ENCODE data around the gene PRKCB. TPM values are rescaled to one million over a fixed set of nuclear protein-coding genes. Genes with fewer than 3 reads are reported as not detected.

PRKCB gene
- total and polyA plus RNA-seq, 2 of the 8 experiments (the other 6 are each of a cell fraction or from before 2014, with no cell fraction given), result 7.1 to 12.1 TPM

GRCh38 chr16:23802776-23803175 lies 33.0 kb upstream of the PRKCB start:
- CTCF ChIA-PET (ENCODE audit: partially characterized antibody), result interaction anchor here (0.6 to 4.8 kb wide), 37 partner anchors 8 to 1479 kb away, joined by 3 to 36 read pairs (median 5); no protein-coding TSS in a partner anchor
- H3K14ac ChIP-seq (ENCODE audit: insufficient read length), result no peak overlapping the region
- TF ChIP-seq JUND (IDR thresholded peaks at IDR 0.05; ENCODE audit: low read length) (no peak), SRF (IDR thresholded peaks at IDR 0.05; ENCODE audit: low read depth, low read length) (no peak)

More at GRCh38 chr16:23802776-23803175, 33.0 kb upstream of the PRKCB start:
- H2BK5ac ChIP-seq (ENCODE audit: low read depth, low read length), result no peak overlapping the region
- no peak overlapping the region for H4K5ac ChIP-seq (ENCODE audit: insufficient read length, low read depth, low read length)
- no peak overlapping the region for H3K56ac ChIP-seq (replicated peaks; ENCODE audit: insufficient read length, low read depth, low read length)
- no peak overlapping the region for H2AFZ ChIP-seq (ENCODE audit: low read length)
- H3K36me3 ChIP-seq (ENCODE audit: control insufficient read depth in 2 of 4, insufficient read depth in 4 of 4, low read length in 3 of 4), result no peaks in the 10 kb centered on the region
- H3K4ac ChIP-seq (replicated peaks; ENCODE audit: insufficient read length, low read depth, low read length), result no peak overlapping the region
- no peaks in the 10 kb centered on the region for H3K79me2 ChIP-seq (ENCODE audit: control insufficient read depth in 1 of 2, insufficient read depth in 2 of 2, low read length in 2 of 2)
- FAIRE-seq (no peak), DNase-seq (ENCODE audit: low read depth in 1 of 2, low spot score in 2 of 2) (no peak)
- H3K4me3 ChIP-seq (ENCODE audit: extremely low read depth in 1 of 4, insufficient read depth in 2 of 4, low read depth in 3 of 4, low read length in 4 of 4), result no peak overlapping the region
- POLR2A ChIA-PET (ENCODE audit: partially characterized antibody), result no interaction called here
- H4K8ac ChIP-seq (ENCODE audit: extremely low read depth, insufficient read depth, low read length), result no peak overlapping the region
- no peaks in the 10 kb centered on the region for H3K9me3 ChIP-seq (ENCODE audit: insufficient read depth in 2 of 2, low read depth in 1 of 2, low read length in 1 of 2)
- no peaks in the 10 kb centered on the region for H3K79me1 ChIP-seq (ENCODE audit: low read depth, low read length)
- H3K9ac ChIP-seq (replicated peaks in 1 of 4; ENCODE audit: extremely low read depth in 1 of 4, low read depth in 3 of 4, low read length in 3 of 4), result no peak overlapping the region
- H4K20me1 ChIP-seq (replicated peaks in 1 of 2; ENCODE audit: control insufficient read depth in 1 of 2, insufficient read depth in 2 of 2, low read length in 2 of 2), result no peaks in the 10 kb centered on the region
- no peak overlapping the region for H4K91ac ChIP-seq (replicated peaks; ENCODE audit: insufficient read length, low read length)
- H2AK5ac ChIP-seq (ENCODE audit: low read depth, low read length), result no peak overlapping the region
- H3K27me3 ChIP-seq (replicated peaks in 1 of 4; ENCODE audit: control insufficient read depth in 3 of 4, extremely low read depth in 1 of 4, insufficient read depth in 3 of 4, low read length in 3 of 4), result no peaks in the 10 kb centered on the region
- H3K27ac ChIP-seq (ENCODE audit: low read depth, low read length), result no peak overlapping the region
- no peak overlapping the region for H2BK120ac ChIP-seq (replicated peaks; ENCODE audit: low read depth, low read length)
- H3K23ac ChIP-seq (ENCODE audit: insufficient read length), result no peak overlapping the region
- no peaks in the 10 kb centered on the region for H3K23me2 ChIP-seq (ENCODE audit: low read depth, low read length)
- WGBS, 2 experiments (ENCODE audit: extremely low coverage in 1 of 2, insufficient coverage in 1 of 2, insufficient read length in 1 of 2, insufficient replicate concordance in 2 of 2, low coverage in 1 of 2, low lambda C conversion rate in 2 of 2, missing lambda C conversion rate in 1 of 2), result 98% methylated on average over 2 of the region's 2 CpGs; no CpG with 5 or more reads in 1 of the 2 experiments
- H2BK12ac ChIP-seq (ENCODE audit: low read depth, low read length), result no peak overlapping the region
- no peak overlapping the region for H3K4me2 ChIP-seq (ENCODE audit: insufficient read depth in 1 of 2, low read depth in 2 of 2, low read length in 2 of 2)
- no peaks in the 10 kb centered on the region for H3K4me1 ChIP-seq (replicated peaks in 1 of 4; ENCODE audit: control insufficient read depth in 3 of 4, insufficient read depth in 4 of 4, low read length in 3 of 4)
- no peak overlapping the region for H3K18ac ChIP-seq (ENCODE audit: extremely low read depth, low read length)
- no peak overlapping the region for H2BK20ac ChIP-seq (ENCODE audit: low read length)
- H2BK15ac ChIP-seq (ENCODE audit: low read length), result no peak overlapping the region; the same call in 1 of the 2 replicates
